GM21381 (cell line): ENCODE data around the gene SPATA3.
"Not testable (repeated sequence)": the region's sequence is repeated elsewhere in the genome, so short reads cannot be mapped to it uniquely, and the experiment has no call there.

Experiments used
- ATAC-seq: cut with Tn5 transposase; IDR thresholded peaks from one replicate; pipeline ENCODE4 v1.9.1; 2021; ENCODE audit warnings: mild to moderate bottlenecking, moderate library complexity; ENCODE audit not compliant: unreplicated experiment

Gene SPATA3

DNA sequence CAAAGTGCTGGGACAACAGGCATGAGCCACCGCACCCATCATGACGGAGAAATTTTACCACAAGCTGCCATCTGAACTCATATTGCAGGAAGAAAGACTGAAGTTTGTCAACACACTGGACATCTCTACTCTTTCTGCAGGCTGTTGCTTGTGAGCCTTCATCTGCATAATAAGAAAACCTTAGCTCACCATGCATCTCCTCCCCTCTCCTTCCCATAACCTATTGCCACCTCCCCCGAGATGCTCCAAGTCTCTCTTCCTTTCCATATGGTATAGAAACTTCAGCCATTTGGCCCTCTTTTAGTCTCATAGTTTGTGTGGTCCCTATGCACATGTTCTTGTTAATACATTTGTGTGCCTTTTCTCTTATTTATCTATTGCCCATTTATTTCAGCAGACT is 22.3 kb downstream of the SPATA3 start:
- ATAC-seq, result no peak

DNA sequence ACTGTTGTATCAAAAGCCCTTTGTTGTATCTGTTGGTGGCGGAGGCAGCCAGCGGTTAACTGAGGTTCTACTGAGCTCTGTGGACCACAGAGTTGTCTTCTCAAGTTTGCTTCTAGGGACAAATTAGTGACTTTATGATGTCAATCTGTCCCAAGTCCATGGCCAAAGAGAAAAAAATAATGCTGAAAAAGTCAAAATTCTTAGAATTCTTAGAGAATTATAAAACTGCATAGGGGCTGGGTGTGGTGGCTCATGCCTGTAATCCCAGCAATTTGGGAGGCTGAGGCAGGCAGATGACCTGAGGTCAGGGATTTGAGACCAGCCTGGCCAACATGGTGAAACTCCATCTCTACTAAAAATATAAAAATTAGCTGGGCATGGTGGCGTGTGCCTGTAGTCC is 29.1 kb downstream of the SPATA3 start:
- not testable (repeated sequence) for ATAC-seq

DNA sequence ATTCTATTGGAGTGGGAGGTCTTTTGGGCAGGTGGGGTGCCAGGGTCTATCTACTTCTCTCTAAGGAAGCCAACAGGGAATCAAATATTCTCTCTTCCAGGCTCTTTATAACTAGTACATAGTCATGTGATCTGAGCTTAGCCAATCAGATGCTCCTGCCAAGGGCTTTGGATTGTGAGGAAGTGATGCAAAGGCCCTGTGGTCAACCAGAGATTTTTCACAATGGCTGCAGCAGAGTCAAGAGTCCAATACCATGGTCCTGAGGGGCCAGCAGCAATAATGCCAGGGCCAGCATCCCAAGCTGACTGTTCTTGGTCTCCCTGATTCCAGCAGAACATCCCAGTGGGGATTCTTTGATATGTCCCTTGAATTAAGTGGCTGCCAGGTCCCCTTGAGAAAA is 33.0 kb downstream of the SPATA3 start:
- no peak for ATAC-seq

DNA sequence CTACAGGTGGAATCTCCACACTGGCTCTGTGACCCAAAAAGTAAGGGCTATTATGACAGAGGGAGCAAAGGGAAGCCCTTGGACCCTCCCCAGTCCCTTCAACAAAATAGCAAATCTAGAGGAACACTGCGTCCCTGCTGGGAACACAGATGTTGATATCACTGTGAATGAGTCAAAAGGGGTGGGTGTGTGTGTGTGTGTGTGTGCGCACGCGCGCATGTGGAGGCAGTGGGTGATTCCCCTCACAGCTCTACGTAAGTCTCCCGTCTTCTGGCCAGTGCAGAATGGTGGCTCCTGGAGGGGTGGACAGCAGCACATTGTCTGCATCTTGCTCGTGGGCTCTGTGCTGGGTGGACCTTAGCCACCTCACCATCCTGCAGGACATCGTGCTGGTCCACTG is 33.6 kb downstream of the SPATA3 start:
- ATAC-seq, result no peak

DNA sequence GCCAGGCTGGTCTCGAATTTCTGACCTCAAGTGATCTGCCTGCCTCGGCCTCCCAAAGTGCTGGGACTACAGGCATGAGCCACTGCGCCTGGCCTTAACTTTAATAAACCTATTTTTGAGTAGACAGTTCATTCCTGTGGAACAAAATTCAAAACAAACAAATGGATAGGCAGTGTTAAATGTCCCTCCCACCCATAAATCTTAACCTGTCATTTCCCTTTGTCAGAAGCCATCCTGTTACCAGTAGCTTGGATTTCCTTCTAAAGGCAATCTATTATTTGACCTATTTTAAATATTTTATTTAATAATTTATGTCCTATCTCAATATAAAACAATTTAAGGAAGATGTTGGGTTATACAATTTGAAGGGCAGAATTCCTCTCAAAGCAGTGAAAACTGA is 34.8 kb downstream of the SPATA3 start:
- ATAC-seq, result no peak

DNA sequence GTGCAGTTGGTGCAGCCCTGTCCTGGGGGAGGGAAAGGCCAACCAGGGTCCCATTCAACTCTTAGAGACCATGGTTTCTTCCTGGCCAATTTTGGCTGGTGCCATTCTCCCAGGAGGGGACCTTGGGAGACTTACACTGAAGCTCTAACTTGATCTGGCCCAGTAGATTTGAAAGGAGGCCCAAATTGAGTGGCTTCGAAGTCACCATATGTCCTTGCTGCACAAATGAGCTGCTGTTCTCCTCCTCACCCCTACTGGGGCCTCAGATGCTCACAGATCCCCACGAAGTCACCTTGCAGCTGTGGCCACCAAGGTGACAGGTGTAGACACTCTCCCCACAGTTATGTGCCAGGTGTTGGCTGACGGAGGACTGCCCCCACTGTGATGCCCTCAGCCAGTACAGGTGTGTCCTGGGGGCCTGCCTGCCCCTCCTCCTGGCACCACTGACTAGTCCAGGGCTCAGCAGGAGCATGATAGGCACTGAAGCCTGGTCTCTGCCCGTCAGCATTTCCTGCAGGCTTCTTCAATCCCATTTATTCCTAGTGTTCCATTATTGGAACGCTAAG is 36.7 kb downstream of the SPATA3 start:
- ATAC-seq, result no peak

DNA sequence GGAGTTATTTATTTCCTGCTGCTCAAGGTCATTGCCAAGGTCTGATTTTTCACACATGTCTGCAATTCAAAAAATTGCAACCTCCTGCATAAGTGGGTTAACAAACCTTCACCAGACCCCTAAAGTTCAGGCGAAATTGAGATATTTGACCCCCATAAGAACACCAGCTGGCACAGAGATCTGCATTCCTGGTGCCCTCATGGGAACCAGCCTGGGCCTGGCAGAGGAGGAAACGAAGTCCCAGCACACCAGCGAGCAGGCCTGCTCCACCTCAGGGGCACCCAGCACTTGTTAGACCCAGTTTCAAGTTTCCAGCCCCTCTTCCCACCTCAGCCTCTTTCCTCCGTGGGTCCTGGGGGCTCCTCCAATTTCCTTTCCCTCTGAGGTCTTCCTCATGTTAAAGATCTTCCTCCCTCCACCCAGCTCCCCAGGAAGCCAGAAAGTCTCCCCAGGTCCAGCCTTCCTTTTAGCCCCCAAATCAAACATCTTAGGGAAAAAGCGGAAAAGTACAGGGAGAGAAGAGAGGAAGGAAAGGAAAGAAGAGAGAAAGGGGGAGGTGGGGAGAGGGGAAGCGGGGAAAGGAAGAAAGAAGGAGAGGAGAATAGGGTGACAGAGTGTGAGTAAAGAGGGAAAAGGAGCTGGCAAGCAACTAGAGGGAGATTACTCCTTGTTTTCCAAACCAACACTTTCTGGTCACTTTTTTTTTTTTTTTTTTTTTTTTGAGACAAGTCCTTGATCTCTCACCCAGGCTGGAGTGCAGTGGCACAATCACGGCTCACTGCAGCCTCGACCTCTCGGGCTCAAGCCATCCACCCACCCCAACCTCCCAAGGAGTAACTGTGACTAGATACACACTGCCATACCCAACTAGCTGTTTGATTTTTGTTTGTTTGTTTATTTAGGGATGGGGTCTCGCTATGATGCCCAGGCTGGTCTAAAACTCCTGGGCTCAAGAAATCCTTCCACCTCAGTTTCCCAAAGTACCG is 37.5 kb downstream of the SPATA3 start:
- ATAC-seq, result no peak

DNA sequence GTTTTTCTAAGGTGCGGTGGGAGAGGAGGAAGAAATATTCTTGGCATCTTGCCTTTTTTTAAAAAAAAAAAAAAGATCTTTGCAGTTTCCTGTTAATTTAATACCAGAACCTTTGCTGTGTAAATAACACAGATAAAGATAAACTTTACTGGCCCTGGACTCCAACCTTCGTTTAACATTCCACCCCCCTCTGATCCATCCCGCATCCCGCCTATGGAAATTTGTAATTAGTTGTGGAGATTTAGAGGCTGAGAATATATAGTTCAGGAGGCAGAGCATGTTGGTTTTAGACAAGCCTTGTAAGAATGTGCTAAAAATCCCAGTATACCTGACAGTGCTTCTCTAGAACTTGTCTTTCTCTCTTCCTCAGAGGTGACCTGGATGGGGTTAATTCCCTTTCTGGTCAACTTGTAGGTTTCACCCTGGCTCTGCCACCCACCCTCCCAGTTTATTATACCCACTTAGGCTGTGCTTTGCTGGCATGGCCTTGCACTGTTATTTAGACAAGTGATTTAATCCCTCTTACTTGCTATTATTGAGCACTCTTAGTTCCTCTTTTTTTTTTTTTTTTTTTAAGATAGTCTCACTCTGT is 38.5 kb downstream of the SPATA3 start:
- ATAC-seq, result no peak

DNA sequence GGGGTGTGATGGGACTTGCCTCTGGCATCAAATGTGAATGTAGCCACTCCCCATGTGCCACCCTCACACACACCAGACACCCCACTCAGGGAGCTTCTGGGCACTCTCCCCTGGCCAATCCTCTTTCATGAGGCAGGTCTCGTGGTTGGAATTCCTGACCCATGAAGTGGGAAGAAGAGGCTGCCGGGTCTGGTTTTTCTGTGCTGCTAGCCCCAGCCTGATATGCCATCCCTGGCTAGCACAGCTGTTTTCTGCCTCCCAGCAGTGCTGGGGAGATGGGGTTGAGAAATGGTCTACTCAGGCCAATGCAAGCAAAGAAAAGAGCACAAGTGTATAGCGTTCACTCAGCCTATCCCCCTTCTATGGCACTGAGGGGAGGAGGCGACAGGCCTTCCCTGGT is 40.2 kb downstream of the SPATA3 start:
- no peak for ATAC-seq

DNA sequence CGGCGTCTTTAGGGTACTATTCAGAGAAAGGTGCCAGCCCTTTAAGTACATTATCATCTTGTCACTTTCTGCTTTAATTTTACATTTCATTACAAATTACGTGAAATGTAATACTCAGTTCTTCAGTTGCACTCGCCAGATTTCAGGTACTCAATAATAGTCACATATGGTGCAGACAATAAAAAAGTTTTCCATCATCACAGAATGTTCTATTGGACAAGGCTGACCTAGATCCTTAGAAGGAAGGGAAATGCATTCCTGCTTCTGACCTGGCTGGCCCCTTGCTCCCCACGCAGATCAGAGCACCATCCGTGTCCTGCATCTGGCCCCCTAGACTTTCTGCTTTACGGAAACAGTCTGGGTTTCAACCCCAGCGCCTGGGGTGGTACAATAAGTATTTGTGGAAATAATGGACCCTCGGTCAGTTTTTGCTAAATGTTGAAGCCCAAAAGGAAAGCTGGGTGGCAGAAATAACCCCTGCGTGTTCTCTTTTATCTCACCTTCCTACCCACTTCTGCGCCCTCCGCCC is 40.7 kb downstream of the SPATA3 start:
- ATAC-seq, result no peak

DNA sequence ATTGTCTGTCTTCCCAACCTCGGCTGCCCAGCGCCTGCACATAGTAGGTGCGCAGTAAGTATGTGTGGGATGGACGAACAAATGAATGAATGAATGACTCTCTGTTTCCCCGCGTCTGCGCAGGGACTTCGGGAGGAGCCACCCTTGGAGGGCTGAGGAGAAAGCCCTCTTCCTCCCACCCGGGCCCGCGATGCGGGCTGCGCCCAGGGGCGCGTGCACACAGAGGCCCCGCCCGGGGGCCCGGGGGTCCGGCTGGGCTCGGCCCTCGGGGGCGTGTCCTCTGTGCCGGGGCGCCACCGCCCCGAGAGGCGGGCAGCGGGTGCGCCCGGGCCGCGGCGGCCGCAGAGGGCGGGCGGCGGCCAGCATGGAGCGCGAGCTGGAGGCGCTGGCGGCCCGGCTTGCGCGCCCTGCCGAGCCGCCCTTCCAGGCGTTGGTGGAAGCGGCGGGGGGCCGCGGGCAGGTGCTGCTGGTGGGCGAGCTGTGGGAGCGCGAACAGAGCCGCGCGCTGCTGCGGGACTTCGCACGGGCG is 41.3 kb downstream of the SPATA3 start, which contains the start of gene C2orf72:
Gene C2orf72 (plus strand): TSS at position 322 of the 529 bp plus-strand sequence. CDS start 43 bp downstream, at position 365.
- ATAC-seq, result no peak

DNA sequence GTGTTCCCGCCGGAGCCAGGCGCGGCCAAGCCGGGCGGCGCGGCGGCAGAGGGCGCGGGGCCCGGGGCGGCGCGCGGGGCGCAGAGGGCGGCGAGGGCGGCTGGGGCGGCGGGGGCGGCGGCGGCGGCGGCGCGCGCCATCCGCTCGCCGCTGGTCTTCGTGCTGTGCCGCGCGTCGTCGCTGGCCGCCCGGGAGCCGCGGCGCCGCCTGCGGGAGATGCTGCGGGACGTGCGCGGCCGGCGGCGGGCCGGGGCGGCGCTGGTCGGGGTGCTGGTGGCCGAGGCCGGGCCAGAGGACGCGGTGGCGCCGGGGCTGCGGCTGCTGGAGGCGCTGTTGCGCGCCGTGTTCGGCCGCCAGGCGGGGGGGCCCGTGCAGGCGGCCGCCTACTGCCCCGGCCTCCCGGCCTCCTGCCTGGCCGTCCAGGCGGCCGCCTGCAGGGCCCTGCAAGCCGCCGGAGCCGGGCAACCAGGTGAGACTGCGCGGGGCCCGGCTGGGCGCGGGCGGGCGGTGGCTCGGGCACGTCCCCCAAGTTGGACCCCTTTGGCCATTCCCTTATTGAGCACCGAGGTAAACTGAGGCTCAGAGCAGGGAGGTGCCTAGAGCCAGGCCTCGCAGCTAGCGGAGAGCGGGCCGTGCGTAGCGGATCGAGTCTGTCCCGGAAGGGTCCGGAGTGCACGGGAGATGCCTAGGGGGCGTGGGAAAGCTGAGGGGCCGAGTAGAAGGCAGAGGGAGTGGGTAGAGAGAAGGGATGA is 42.0 kb downstream of the SPATA3 start:
- ATAC-seq, result no peak

DNA sequence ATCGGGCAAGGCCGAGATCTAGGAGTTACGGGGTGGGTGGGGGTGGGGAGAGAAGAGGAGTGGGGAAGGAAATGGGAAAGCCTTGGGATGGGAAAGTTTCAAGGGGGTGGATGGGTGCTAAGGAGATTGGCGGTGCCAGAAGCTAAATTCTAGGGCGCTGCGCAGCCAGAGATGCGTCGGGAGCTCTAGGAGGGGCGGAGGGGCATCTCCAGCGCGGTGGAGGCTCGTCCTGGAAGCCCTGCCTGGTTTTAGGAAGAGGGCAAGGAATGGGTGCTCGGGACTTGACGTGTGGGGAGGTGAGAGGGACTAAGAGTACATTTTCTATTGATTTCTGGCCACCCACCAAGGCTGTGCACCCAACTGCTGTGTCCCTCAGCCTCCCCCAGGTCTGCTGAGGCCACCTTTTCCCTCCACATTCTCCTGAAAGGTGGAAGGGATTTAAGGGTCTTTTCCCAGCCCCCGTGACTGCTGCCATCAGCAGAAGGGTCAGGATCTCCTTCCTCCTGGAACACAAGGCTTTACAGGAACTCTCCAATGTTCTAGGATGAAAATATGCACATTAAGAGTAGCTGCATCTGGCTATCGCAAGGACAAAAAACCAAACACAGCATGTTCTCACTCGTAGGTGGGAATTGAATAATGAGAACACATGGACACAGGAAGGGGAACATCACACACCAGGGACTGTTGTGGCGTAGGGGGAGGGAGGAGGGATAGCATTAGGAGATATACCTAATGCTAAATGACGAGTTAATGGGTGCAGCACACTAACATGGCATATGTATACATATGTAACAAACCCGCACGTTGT is 42.8 kb downstream of the SPATA3 start:
- ATAC-seq, result no peak

DNA sequence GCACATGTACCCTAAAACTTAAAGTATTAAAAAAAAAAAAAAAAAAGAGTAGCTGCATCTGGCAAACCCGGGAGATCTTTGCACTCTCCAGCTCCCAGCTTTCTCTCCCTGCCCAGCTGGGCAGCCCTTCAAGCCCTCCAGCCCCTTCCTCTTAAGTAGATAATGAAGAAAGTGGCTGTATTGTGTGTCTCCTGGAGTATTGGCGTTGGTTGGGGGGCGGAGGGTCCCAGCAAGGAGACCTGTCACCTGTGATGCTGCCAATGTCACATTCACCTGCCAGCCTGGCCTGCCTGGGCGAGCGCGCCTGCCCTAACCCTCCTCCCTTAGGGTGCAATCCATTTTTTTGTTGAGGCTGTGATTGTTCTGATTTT is 43.4 kb downstream of the SPATA3 start:
- ATAC-seq, result no peak

DNA sequence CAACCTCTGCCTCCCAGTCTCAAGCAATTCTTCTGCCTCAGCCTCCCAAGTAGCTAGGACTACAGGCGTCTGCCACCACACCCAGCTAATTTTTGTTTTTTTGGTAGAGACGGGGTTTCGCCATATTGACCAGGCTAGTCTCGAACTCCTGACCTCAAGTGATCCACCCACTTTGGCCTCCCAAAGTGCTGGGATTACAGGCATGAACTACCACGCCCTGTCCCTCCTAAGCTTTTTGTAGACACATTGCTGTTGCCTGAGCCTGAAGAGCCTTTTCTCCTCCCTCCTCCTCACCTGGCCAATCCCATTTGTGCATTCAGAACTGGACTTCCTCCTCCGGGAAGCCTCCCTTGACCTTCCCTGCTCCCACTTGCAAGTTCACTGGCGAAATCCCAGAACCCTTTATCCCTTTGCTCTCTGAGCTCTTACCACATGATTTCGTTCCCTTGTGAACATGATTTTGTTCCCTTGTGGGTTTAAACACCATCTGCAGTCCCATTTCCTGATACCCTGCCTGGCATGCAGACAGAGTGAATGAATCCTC is 44.0 kb downstream of the SPATA3 start:
- ATAC-seq, result no peak

DNA sequence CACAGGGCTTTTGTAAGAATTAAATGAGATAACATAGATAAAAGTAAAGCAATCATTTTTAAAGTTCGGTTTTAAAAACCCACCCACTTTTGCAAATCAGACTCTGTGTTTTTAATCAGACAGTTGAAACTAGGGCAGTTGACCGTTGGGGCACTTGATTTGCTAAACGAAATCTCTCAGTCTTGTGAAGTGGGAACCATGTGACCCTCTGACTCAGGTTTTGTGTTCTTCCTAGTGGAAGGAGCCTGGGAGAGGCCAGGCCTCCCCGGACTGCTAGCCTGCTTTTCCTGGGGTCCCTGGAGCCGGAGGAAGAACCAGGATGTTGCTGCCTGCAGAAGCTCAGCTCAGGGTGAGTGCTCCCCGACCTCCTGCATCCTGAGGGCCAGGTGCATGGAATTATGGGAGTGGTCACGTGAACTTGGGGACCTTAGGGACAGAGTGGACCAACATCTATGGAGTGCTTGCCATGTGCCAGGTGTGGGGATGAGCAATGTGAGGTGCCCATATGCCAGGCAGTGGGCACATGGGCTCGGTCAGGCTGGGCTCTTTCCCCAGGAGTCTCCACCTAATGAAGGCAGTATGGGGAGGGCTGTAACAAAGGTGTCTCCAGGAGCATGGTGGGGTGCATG is 45.3 kb downstream of the SPATA3 start:
- ATAC-seq, result no peak

DNA sequence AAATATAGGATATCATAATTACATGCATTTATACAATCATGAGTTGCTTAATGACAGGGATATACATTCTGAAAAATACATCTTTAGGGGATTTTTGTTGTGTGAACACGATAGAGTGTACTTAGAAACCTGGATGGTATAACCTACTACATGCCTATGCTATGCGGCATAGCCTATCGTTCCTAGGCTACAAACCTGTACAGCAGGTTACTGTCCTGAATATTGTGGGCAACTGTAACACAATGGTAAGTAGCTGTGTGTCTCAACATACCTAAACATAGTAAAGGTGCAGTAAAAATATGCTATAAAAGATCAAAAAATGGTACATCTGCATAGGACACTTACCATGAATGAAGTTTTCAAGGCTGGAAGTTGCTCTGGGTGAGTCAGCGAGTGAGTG is 47.9 kb downstream of the SPATA3 start:
- no peak for ATAC-seq

DNA sequence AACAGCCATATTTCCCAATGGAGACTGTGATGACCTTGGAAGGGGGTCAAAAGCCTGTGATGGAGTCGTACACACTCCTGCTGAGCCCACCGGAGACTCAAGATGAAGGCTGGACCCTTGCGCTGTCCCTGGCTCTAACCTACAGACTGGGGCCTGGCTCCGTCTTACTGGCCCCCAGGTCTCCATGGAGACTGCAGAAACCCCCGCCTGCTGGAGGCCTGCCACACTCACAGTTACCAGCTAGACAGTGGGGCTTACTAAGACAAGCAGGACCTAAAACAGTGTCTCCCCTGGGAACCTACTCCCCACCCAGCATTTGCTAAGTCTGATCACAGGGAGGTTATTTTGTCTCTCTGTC is 51.0 kb downstream of the SPATA3 start:
- no peak for ATAC-seq

DNA sequence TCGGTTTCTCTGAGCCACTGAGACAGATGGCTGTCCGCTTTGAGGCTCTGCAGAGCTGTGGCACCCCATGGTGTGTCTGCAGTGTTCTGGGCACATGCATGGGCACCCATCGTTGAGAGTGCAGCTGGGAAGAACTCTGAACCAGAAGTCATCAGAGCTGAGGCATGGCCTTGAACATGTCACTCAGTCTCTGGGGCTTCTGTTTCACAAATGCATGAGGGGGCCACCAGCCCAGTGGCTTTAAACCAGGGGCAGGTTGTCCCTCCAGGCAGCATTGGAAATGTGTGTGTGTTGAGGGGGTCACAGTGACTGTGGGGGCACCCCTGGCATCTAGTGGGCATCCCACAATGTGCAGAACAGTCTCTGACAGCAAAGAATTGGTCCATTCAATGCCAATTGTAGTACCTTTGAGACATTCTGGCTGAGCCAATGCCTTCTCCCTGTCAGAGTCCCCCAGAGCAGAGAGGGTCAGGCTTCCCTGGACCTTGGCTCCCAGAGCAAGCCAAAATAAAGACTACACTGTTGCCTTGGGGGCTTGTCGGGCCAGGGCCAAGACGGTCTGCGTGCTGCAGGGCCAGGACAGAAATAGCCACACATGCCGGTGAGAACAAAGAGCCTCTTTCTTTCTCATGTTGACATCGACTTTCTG is 51.5 kb downstream of the SPATA3 start:
- no peak for ATAC-seq
